ENCODE measurements around the gene PWWP2B. TPM values are rescaled to one million over a fixed set of nuclear protein-coding genes. Genes with fewer than 3 reads are reported as not detected.

Gene PWWP2B
- total RNA-seq, 1 donor = 8.2 TPM

- no peak for TF ChIP-seq CTCF (IDR thresholded peaks at IDR 0.05; ENCODE audit: insufficient read depth, low read depth, low read length)
- no peak for DNase-seq (ENCODE audit: low read depth)
- no peak overlapping the region for H3K4me3 ChIP-seq (ENCODE audit: low read depth, low read length)
These were observed 15.3 kb upstream of the PWWP2B start for GRCh38 chr10:132381741-132382140.

- no peak for DNase-seq (ENCODE audit: low read depth)
- no peak for TF ChIP-seq CTCF (IDR thresholded peaks at IDR 0.05; ENCODE audit: insufficient read depth, low read depth, low read length)
- no peak overlapping the region for H3K4me3 ChIP-seq (ENCODE audit: low read depth, low read length)
These were observed 14.6 kb upstream of the PWWP2B start for GRCh38 chr10:132382231-132382922.

GRCh38 chr10:132383101-132383500, 13.9 kb upstream of the PWWP2B start:
- DNase-seq (ENCODE audit: low read depth) = no peak
- H3K4me3 ChIP-seq (ENCODE audit: low read depth, low read length) = no peak overlapping the region
- no peak for TF ChIP-seq CTCF (IDR thresholded peaks at IDR 0.05; ENCODE audit: insufficient read depth, low read depth, low read length)

GRCh38 chr10:132383751-132384196, 13.2 kb upstream of the PWWP2B start:
- DNase-seq (ENCODE audit: low read depth) = no peak
- H3K4me3 ChIP-seq (ENCODE audit: low read depth, low read length) = no peak overlapping the region
- no peak for TF ChIP-seq CTCF (IDR thresholded peaks at IDR 0.05; ENCODE audit: insufficient read depth, low read depth, low read length)

GRCh38 chr10:132384618-132385388, 12.2 kb upstream of the PWWP2B start:
- no peak for TF ChIP-seq CTCF (IDR thresholded peaks at IDR 0.05; ENCODE audit: insufficient read depth, low read depth, low read length)
- DNase-seq (ENCODE audit: low read depth) = no peak
- no peak overlapping the region for H3K4me3 ChIP-seq (ENCODE audit: low read depth, low read length)

GRCh38 chr10:132385389-132385667, 11.7 kb upstream of the PWWP2B start:
- no peak for TF ChIP-seq CTCF (IDR thresholded peaks at IDR 0.05; ENCODE audit: insufficient read depth, low read depth, low read length)
- no peak overlapping the region for H3K4me3 ChIP-seq (ENCODE audit: low read depth, low read length)

More at GRCh38 chr10:132385389-132385667, 11.7 kb upstream of the PWWP2B start:
- DNase-seq (ENCODE audit: low read depth) = no peak

Measured in fibroblast of villous mesenchyme (primary cell).